ENCODE results near the gene MED13. TPM values are rescaled to one million over a fixed set of nuclear protein-coding genes. Genes with fewer than 3 reads are reported as not detected.

The MED13 gene
- total RNA-seq, 120 experiments from 2014 or later: 54.0 to 110 (median 81.9) TPM

Other genes starting within 250 kb of the MED13 start
- 1 to 10 TPM in 94 of 120 experiments, under 1 TPM in 26; 0.47 to 3.9 (median 1.4) TPM for gene BRIP1, start 201.8 kb downstream of the MED13 start, total RNA-seq
- 10 to 100 TPM; 15.2 to 33.0 (median 21.8) TPM for gene INTS2, start 137.3 kb downstream of the MED13 start, total RNA-seq